ENCODE results near the gene SLC39A12.

SLC39A12 gene

DNA sequence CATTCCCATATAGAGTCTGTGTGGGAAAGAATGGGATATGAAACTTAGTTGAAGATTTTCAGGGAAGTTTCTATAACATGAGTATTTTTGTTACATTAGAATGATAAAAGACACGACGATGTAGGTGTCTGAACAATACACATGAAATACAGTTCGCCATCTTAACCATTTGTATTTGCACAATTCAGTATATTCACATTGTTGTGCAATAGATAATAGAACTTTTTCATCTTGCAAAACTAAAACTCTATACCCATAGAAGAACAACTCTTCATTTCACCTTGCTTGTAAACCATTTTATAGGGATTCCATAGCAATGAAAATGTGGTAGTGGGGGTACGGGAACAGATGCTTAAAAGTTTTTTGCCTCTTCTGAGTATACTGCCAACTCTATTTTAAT lies 32.8 kb downstream of the SLC39A12 start:
- TF ChIP-seq, protein P1, sequence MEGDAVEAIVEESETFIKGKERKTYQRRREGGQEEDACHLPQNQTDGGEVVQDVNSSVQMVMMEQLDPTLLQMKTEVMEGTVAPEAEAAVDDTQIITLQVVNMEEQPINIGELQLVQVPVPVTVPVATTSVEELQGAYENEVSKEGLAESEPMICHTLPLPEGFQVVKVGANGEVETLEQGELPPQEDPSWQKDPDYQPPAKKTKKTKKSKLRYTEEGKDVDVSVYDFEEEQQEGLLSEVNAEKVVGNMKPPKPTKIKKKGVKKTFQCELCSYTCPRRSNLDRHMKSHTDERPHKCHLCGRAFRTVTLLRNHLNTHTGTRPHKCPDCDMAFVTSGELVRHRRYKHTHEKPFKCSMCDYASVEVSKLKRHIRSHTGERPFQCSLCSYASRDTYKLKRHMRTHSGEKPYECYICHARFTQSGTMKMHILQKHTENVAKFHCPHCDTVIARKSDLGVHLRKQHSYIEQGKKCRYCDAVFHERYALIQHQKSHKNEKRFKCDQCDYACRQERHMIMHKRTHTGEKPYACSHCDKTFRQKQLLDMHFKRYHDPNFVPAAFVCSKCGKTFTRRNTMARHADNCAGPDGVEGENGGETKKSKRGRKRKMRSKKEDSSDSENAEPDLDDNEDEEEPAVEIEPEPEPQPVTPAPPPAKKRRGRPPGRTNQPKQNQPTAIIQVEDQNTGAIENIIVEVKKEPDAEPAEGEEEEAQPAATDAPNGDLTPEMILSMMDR (conservative IDR thresholded peaks at IDR 0.05; ENCODE audit: low read depth, low read length), result no peak

DNA sequence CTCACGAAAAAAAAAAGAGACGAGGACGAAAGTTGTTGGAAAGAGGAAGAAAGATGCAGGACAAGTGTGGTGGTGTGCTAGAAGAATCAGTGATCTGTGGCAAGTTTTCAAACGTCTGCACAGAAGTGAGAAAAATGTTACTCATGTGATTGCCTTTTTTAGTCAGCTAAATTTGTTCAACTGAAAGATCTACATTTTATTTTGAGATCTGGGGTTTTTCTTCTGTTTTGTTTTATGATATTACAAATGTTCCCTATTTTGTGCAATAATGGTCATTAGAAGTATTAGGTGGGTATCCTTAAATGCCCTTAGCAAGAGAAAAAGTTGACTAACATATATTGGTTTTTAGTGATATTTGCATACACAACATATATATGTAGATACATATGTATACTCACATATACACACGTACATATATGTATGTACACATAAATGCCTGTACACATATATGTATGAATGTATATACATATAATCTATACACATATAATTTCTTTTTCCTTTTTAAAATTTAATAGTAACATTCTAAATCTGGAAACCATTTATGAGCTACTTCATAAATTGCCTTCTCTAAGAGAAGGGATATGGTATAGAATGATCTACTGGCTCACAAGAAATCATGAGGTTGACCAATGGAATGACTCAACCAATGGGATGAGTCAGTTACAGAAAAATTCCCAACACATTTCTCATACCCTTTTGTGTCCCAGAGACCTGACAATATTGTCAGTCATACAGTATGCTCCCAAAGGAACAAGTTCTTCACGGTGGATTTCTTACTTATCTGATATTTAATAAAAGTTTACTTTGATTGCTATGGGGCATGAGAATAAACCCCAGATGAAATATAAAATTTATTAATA lies 38.4 kb downstream of the SLC39A12 start:
- TF ChIP-seq, protein P1 (conservative IDR thresholded peaks at IDR 0.05; ENCODE audit: low read depth, low read length), result no peak
- H3K4me3 ChIP-seq (ENCODE audit: low read depth, low read length), result no peak overlapping the region
- peak; percentile 81 for DNase-seq (ENCODE audit: low read depth)

More for the DNA sequence above, 32.8 kb downstream of the SLC39A12 start:
- H3K4me3 ChIP-seq (ENCODE audit: low read depth, low read length), result no peak overlapping the region
- no peak for DNase-seq (ENCODE audit: low read depth)

DNA sequence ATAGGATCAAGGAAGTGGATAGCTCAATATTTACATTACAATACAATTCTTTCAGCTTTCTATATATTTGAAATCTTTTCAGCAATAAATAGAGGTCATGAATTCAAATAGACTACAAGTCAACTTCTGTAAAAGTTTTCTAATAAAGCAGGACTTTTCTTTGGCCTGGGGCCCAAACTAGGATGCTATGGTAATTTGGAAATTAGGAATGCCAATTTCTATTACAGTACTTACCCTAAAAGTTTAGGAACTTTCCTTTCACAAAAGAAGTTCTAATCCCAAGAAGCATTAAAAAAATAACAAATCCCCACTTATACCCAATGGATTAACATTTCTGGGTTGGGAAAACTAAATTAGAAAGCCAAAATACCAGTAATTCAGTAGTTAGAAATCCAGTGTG lies 40.5 kb downstream of the SLC39A12 start:
- TF ChIP-seq, protein P1 (conservative IDR thresholded peaks at IDR 0.05; ENCODE audit: low read depth, low read length), result no peak
- H3K4me3 ChIP-seq (ENCODE audit: low read depth, low read length), result no peak overlapping the region
- no peak for DNase-seq (ENCODE audit: low read depth)

DNA sequence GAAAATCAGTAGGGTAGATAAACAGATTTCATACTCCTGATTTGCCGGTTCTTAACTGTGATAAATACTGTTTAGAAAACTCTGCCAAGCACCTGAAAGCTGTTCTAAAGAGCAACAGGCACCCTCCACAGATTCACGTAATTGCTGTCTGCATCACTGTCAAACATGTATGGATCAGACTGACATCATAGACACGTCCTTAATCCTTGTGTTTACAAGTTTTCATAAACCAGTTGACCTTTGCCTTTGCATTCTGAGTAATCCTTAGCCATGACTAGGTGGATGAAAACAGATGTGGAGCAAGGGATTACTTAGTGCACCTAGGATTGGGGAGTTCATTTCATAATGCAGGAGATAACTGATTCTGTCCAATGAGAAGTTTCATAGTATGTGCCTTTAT lies 41.6 kb downstream of the SLC39A12 start:
- no peak overlapping the region for H3K4me3 ChIP-seq (ENCODE audit: low read depth, low read length)
- TF ChIP-seq, protein P1 (conservative IDR thresholded peaks at IDR 0.05; ENCODE audit: low read depth, low read length), result no peak
- peak; percentile 57 for DNase-seq (ENCODE audit: low read depth)

DNA sequence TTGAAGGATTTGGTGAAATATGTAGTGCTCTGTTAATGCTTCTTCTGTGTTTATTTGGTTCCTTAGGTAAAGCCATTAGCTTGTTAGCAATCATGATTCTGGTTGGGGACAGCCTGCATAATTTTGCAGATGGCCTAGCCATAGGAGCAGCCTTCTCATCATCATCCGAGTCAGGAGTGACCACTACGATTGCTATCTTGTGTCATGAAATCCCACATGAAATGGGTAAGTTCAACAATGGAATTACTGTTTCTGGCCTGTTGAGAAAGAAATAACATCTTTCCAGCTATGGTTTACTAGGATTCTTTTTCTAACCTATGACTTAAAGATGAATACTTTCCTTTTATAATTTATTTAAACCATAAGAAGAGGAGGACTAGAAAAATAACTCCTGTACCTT lies 48.9 kb downstream of the SLC39A12 start:
- no peak overlapping the region for H3K4me3 ChIP-seq (ENCODE audit: low read depth, low read length)
- TF ChIP-seq, protein P1 (conservative IDR thresholded peaks at IDR 0.05; ENCODE audit: low read depth, low read length), result no peak
- no peak for DNase-seq (ENCODE audit: low read depth)

DNA sequence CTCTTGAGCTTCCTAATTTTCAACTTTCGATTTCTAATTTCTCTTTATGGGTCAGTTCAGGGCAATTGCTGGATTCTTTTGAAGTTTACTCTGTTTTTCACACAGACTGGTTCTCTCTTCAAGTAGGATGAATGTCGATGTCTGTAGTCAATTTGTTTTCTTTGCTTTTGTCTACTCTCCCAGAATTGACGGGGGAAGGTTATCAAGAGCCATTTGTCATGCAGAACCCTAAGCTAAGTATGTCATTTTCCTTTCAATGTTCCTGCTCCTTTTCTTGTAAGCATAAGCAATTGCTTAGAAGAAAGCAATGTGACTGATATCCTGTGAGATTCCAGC lies 53.7 kb downstream of the SLC39A12 start:
- TF ChIP-seq, protein P1 (conservative IDR thresholded peaks at IDR 0.05; ENCODE audit: low read depth, low read length), result no peak
- peak overlapping the region; percentile 16 for H3K4me3 ChIP-seq (ENCODE audit: low read depth, low read length)
- no peak for DNase-seq (ENCODE audit: low read depth)

Data from choroid plexus epithelial cell (primary cell).